GM13977 (cell line): Measurements from ENCODE around the gene SORBS2.

Experiments
- DNase-seq: peaks from one replicate; pipeline ENCODE4 v3.0.0; 2012; ENCODE audit warnings: low spot score
- in situ Hi-C: fragments of 300-500 bp; cut with MboI; formaldehyde crosslinking; loops from one replicate; pipeline ENCODE4 v1.12.0; 2022; ENCODE audit warnings: low sequenced_read_pairs, low pct_unique_long_range_greater_than_20kb, mixed read lengths, inconsistent platforms; ENCODE audit not compliant: unreplicated experiment
- TF ChIP-seq, protein P1 (sequence below): IDR thresholded peaks from 2 replicates; pipeline ENCODE4 v1.5.1; 2012; ENCODE audit warnings: mild to moderate bottlenecking, control low read depth; ENCODE audit not compliant: insufficient read depth; ENCODE audit errors: extremely low read depth, missing control alignments

Gene SORBS2

DNA sequence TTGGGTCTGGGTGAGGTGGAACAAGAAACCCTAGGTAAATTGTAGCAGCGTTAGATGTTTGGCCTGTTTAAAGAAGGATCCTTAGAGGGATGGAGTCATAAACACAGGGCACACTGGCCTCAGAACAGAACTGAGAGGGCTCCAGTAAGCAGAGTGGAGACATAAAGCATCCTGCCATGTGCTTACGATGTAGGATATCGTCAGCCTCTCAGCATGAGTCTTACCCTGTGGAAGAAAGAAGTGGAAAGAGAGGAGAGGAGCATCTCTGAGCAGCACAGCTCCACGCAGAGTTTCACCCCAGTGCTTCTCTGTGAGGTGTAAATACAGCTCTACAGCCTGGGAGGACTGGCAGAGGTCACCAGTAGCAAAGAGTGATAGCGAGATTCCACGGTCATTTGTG is 27.8 kb upstream of the SORBS2 start:
- TF ChIP-seq, protein P1, sequence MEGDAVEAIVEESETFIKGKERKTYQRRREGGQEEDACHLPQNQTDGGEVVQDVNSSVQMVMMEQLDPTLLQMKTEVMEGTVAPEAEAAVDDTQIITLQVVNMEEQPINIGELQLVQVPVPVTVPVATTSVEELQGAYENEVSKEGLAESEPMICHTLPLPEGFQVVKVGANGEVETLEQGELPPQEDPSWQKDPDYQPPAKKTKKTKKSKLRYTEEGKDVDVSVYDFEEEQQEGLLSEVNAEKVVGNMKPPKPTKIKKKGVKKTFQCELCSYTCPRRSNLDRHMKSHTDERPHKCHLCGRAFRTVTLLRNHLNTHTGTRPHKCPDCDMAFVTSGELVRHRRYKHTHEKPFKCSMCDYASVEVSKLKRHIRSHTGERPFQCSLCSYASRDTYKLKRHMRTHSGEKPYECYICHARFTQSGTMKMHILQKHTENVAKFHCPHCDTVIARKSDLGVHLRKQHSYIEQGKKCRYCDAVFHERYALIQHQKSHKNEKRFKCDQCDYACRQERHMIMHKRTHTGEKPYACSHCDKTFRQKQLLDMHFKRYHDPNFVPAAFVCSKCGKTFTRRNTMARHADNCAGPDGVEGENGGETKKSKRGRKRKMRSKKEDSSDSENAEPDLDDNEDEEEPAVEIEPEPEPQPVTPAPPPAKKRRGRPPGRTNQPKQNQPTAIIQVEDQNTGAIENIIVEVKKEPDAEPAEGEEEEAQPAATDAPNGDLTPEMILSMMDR, result no peak
- DNase-seq, result no peak
- in situ Hi-C loops, result no loop called here

DNA sequence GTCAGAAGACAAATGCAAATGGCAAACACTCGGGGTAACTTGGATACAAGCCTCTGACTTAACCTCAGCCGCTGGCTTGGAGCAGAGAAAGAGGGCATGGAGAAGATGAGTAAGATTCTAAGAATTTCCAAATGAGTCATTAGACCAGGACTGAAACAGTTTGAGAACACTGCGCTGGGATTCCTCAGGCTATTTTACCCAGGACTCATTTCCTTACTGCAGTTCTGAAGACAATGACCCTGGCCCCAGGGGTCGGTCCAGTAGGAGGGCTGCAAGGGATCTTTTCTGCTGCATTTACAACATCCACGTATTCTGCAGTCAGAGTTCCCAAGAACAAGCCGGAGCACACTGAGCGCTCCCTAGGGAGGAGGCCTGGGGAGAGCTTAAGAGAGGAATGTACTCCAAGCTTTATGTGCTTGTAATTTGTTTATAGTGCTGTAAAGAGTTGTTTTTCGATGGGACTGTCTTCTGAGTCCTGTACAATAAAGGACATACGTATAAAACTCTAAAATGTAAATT is 27.3 kb upstream of the SORBS2 start:
- in situ Hi-C loops, result no loop called here
- TF ChIP-seq, protein P1, result no peak
- DNase-seq, result no peak

DNA sequence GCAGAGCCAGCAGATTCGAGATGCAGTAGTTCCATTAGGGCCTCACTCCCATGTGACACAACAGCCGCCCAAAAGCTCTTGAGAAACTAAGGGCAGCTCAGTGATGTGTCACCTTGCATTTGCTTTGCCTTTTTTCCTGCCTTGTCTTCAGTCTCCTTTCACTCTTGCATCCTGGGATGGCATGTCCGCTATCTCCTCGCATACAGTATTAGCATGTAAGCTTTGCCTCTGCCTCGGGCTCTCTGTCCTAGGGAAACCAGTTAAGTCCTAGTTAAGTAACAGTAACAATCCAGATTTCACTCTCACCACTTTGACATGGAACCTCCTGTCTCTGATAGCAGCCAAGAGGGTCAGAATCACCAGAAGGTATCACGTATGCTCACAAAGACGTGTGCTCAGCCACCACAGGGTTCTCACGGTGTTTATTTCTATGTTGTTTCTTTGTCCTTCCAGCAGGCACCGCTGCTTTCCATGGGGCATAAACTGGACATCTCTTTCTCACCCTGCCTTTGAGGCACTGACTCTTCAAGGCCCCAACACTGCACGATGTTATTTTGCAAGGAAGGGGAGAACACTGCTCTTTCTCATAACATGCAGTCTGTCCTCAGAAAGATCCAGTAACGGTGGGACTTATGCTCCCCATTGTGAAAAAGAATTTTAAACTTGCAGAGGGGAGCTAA is 26.7 kb upstream of the SORBS2 start:
- TF ChIP-seq, protein P1, result no peak
- in situ Hi-C loops, result no loop called here
- DNase-seq, result no peak

DNA sequence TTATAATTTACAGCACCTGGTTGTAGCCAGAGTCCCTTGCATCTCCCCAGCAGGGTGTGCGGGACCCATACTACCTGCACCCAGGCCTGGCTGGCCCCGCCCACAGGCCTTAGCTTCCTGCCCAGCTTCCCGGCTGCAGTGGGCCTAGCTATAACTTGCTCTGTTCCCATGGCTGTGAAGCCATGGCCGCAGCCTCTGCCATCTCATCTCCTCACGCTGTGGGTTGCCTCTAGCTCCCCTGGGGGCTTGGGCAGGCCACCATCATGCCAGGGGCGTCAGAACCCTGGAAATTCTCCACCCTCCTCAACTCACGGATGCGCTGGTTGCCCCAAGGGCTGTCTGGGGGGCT is 26.1 kb upstream of the SORBS2 start:
- TF ChIP-seq, protein P1, result no peak
- in situ Hi-C loops, result no loop called here
- DNase-seq, result no peak

DNA sequence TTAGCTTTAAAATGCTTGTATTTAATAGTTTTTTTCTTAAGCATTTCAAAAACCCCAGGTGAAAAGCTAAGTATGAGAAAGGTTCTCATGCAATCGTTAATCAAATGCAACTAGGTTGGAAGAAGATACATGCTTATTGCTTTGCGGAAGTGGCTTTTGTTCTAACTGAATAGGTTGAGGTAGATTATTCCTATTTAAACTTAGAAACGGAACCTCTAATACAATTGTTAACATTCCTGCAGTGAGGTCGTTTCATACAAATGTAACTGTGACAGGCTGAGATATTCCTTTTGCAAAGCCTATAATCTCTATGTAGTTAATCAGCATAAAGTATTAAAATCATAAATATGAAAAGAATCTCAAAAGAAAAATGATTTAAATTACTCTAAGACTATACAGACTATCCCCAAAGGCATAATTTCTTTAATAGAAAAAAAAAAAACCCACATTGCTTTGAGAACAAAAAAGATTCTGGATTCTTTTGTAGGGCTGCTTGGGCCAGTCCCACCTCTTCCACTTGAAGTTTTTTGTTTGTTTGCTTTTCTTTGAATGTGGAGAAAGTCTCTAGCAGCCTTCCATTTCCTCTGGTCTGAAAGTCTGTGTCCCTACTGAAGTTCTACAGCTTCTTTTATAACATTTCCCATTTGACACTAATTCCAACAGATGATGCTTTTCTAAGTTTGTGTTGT is 25.6 kb upstream of the SORBS2 start:
- no peak for DNase-seq
- in situ Hi-C loops, result no loop called here
- TF ChIP-seq, protein P1, result no peak

DNA sequence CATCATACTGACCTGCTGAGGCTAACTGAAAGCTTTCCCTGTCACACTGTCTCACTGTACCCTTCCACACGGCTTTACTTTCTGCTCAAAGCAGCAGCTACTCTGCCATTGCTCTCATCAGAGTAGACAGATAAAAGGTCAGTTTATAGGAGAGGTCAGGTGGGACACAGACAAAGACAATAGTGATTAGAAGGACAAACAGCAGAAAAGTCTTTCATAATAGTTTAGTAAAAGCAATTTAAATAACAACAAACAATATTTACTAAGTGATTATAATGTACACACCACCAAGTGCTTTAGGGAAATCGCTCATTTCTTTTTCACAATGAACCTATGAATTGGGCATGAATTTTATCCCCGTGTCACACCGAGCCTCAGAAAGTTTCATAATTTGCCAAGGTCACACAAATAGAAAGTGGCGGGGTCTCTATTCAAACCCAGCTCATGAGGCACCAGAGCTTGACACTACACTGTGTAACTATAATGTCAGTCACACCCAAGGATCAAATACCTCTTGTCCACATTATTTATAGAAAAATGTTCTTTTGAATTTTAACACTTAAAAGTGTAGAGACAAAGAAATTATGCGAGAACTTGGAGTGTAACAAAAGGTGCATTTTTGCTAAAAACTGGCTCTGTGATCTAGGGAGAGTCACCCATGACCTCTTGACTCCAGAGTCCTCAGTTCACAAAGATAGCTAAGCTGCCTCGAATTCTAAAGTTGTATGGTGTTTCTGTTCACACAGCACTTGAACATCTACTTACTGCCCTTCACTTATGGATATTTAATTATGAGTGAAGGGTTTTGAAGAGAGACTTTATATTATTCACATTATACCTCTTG is 24.5 kb upstream of the SORBS2 start:
- in situ Hi-C loops, result no loop called here
- DNase-seq, result no peak
- TF ChIP-seq, protein P1, result no peak
